Activated T-helper 2 cell treated with anti-CD3 and anti-CD28 coated beads, Interferon-gamma antibody, Interleukin-2, Interleukin-4, amounts not matched to agents 10 μg/mL and 5 μg/mL and 100 μg/mL, durations not matched to agents 14 hours and 24 hours and 36 hours (primary cell): ENCODE measurements around the gene MRPL23. TPM values are rescaled to one million over a fixed set of nuclear protein-coding genes. Genes with fewer than 3 reads are reported as not detected.

Experiments
- DNase-seq: peaks from one replicate; pipeline ENCODE4 v3.0.0; 2021; ENCODE audit warnings: low spot score
- H3K27ac Mint-ChIP-seq: one replicate; pipeline ENCODE4 v1.8.0; 2021; ENCODE audit warnings: mixed read lengths
- H3K27me3 Mint-ChIP-seq: one replicate; pipeline ENCODE4 v1.8.0; 2021; ENCODE audit warnings: low read depth, mixed read lengths
- H3K36me3 Mint-ChIP-seq: one replicate; pipeline ENCODE4 v1.8.0; 2021; ENCODE audit warnings: low read depth, mixed read lengths
- H3K4me1 Mint-ChIP-seq: one replicate; pipeline ENCODE4 v1.8.0; 2021; ENCODE audit warnings: low read depth, mixed read lengths
- H3K4me3 Mint-ChIP-seq: one replicate; pipeline ENCODE4 v1.8.0; 2021; ENCODE audit warnings: low read depth, mild to moderate bottlenecking, moderate library complexity, mixed read lengths
- H3K9me3 Mint-ChIP-seq: one replicate; pipeline ENCODE4 v1.8.0; 2021; ENCODE audit warnings: mixed read lengths
- intact Hi-C: fragments of 100-400 bp; cut with micrococcal nuclease; formaldehyde crosslinking; loops from one replicate; pipeline ENCODE4 v1.15.1; 2023
- total RNA-seq: library from RNA; stranded (reverse); gene quantifications from 2 replicates; pipeline ENCODE4 v1.2.3, GENCODE V29; 2022

Gene MRPL23
- total RNA-seq, 1 donor from 2014 or later: 72.2 TPM

- intact Hi-C loops: no loop called here
- Mint-ChIP-seq H3K27ac (no peak overlapping the region), H3K4me3 (no peak overlapping the region), H3K4me1 (peaks cover 3% of the 10 kb centered on the region), H3K9me3 (no peaks in the 10 kb centered on the region), H3K27me3 (no peaks in the 10 kb centered on the region), H3K36me3 (no peaks in the 10 kb centered on the region)
- no peak for DNase-seq
Measured at GRCh38 chr11:1924646-1925372, 22.3 kb upstream of the MRPL23 start.

- no peak overlapping the region for H3K4me3 Mint-ChIP-seq
- no peaks in the 10 kb centered on the region for H3K9me3 Mint-ChIP-seq
- H3K27ac Mint-ChIP-seq: no peak overlapping the region
- peaks cover 3% of the 10 kb centered on the region for H3K4me1 Mint-ChIP-seq
- no peak for DNase-seq
- no peaks in the 10 kb centered on the region for H3K36me3 Mint-ChIP-seq
- H3K27me3 Mint-ChIP-seq: no peaks in the 10 kb centered on the region
- intact Hi-C loops: no loop called here
Measured at GRCh38 chr11:1925373-1926155, 21.6 kb upstream of the MRPL23 start.

- DNase-seq: no peak
- H3K27ac Mint-ChIP-seq: no peak overlapping the region
- H3K4me3 Mint-ChIP-seq: no peak overlapping the region
- intact Hi-C loops: no loop called here
- no peaks in the 10 kb centered on the region for H3K9me3 Mint-ChIP-seq
- peaks cover 3% of the 10 kb centered on the region for H3K4me1 Mint-ChIP-seq
- H3K27me3 Mint-ChIP-seq: no peaks in the 10 kb centered on the region
- H3K36me3 Mint-ChIP-seq: no peaks in the 10 kb centered on the region
Measured at GRCh38 chr11:1926156-1927025, 20.7 kb upstream of the MRPL23 start.

DNA sequence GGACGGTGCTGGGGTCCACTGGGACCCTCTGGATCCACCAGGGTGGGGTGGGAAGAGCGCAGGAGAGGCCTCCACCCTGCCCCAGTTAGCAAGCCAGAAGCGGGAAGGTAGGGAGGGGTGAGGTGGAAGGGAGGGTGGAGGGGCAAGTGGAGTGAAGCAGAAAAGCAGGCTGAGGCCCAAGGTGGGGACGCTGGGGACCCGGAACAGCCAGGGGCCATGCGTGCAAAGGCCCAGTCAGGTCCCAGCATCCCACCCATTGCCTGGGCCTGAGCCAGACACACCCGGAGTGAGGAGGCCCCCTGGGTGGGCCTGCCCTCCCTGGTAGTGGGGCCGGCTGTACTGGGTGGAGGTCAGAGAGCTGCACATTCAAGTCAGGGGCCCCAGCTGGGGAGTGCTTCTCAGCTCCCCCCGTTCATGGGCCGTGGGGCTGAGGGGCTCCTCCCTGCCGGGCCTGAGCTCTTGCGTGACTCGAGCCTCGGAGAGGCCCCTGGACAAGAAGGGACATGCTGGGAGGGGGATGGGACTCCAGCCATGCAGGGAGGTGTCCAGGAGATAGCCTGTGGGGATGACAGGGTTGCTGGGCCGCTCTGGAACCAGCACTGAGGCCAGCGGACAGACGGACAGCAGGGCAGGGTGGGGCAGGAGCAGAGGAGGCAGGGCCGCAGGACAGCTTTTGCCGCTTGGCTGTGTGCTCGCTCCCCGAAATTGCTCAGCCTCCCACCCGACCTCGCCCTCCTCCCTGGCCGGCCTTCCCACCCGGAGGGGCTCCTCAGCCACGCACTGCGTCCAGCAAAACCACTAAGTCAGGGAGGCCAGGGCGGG lies 19.9 kb upstream of the MRPL23 start:
- peaks cover 3% of the 10 kb centered on the region for H3K4me1 Mint-ChIP-seq
- no peaks in the 10 kb centered on the region for H3K27me3 Mint-ChIP-seq
- no peak overlapping the region for H3K4me3 Mint-ChIP-seq
- intact Hi-C loops: no loop called here
- no peak overlapping the region for H3K27ac Mint-ChIP-seq
- H3K36me3 Mint-ChIP-seq: no peaks in the 10 kb centered on the region
- no peaks in the 10 kb centered on the region for H3K9me3 Mint-ChIP-seq
- no peak for DNase-seq

DNA sequence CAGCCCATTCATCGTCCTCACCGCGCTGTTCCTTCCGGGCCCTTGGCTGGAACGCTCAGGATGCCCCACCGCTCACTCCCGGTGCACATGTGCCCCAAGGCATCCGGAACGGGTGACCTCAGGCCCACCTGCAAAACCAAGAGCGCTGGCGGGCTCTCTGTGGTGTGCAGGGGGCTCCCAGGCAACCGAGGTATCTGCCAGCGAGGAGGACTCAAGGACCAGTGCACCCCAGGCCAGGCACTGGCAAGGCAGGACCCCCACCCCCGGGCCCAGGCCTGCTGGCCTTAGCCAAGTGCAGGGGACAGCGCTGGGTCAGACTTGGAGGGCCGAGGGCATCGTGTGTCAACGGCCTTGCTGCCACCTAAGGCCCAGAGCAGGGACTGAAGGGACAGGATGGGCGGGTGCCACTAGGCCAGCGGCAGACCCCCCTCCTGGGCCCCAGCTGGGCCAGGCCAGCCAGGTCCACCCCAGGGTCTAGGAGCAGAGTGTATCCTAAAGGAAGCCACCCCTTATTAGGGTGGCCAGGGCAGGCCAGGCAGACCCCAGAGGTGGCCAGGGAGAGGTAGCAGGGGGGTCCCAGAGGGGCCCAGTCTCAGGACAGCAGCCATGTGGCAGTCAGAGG lies 19.2 kb upstream of the MRPL23 start:
- Mint-ChIP-seq H3K9me3 (no peaks in the 10 kb centered on the region), H3K36me3 (no peaks in the 10 kb centered on the region), H3K27me3 (peaks cover 2% of the 10 kb centered on the region), H3K27ac (no peak overlapping the region), H3K4me3 (no peak overlapping the region), H3K4me1 (no peaks in the 10 kb centered on the region)
- intact Hi-C loops: no loop called here
- DNase-seq: no peak

- no peak for DNase-seq
- H3K27ac Mint-ChIP-seq: no peak overlapping the region
- H3K9me3 Mint-ChIP-seq: no peaks in the 10 kb centered on the region
- intact Hi-C loops: no loop called here
- no peaks in the 10 kb centered on the region for H3K4me1 Mint-ChIP-seq
- no peak overlapping the region for H3K4me3 Mint-ChIP-seq
- H3K27me3 Mint-ChIP-seq: peaks cover 2% of the 10 kb centered on the region
- no peaks in the 10 kb centered on the region for H3K36me3 Mint-ChIP-seq
Measured at GRCh38 chr11:1928470-1928890, 18.7 kb upstream of the MRPL23 start.

DNA sequence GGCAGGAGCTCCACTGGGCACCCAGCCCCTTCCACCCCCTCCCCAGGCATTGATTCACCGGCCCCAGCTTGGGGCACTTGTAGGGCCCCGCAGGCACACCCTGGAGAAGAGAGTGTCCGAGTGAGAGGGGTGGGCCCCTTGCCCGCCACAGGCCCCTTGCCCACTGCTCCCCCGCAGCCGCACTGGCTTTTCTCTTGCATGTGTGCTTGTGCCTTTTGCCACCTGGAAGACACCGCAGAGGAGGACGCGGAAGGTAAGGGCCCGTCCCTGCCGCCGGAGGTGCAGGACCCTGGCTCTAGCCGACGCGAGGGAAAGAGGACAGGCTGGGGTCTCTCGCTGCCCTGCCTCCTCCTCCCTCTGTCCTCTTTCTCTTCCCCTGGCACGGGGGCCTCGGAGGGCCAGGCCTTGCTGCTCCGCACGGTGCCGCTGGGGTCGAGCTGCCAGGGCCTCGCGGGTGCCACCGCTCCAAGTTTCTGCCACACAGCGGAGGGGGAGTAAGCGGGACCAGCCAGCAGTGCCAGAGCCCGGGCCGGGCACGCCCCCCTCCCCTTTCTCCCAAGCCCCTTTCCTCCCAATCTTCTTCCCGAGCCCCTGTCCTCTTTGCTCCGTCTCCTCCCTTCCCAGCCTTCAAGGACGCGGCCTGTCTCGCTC lies 18.1 kb upstream of the MRPL23 start:
- Mint-ChIP-seq H3K27me3 (peaks cover 2% of the 10 kb centered on the region), H3K4me1 (no peaks in the 10 kb centered on the region)
- no peak for DNase-seq

GRCh38 chr11:1929621-1930461 lies 17.3 kb upstream of the MRPL23 start:
- Mint-ChIP-seq H3K36me3 (no peaks in the 10 kb centered on the region), H3K27me3 (peaks cover 2% of the 10 kb centered on the region)
- intact Hi-C loops: no loop called here

More for the DNA sequence above, 18.1 kb upstream of the MRPL23 start:
- H3K36me3 Mint-ChIP-seq: no peaks in the 10 kb centered on the region
- H3K27ac Mint-ChIP-seq: no peak overlapping the region
- intact Hi-C loops: no loop called here
- H3K4me3 Mint-ChIP-seq: no peak overlapping the region
- no peaks in the 10 kb centered on the region for H3K9me3 Mint-ChIP-seq

DNA sequence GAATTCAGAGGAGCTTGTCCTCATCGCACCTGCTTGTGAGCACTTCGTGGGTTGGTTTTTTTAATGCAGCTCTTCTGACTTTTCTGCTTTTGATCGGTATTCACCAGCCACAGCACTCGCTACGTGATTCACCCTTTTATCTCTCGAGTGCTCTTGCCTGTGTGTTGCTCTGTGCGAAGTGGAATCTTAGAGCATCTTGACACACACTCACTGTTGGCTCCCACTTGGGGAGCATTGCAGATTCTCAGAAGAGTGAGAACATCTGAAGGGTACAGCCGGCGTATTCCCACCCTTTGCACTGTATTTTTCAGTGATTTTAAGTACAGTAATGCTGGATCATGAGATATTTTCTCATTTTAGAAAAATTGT lies 16.7 kb upstream of the MRPL23 start:
- Mint-ChIP-seq H3K27me3 (peaks cover 2% of the 10 kb centered on the region), H3K4me1 (no peaks in the 10 kb centered on the region), H3K36me3 (no peaks in the 10 kb centered on the region), H3K9me3 (no peaks in the 10 kb centered on the region), H3K4me3 (no peak overlapping the region), H3K27ac (no peak overlapping the region)
- no peak for DNase-seq
- intact Hi-C loops: no loop called here

More at GRCh38 chr11:1929621-1930461, 17.3 kb upstream of the MRPL23 start:
- Mint-ChIP-seq H3K9me3 (no peaks in the 10 kb centered on the region), H3K4me1 (no peaks in the 10 kb centered on the region), H3K27ac (no peak overlapping the region), H3K4me3 (no peak overlapping the region)
- no peak for DNase-seq

- H3K27ac Mint-ChIP-seq: no peak overlapping the region
- no peaks in the 10 kb centered on the region for H3K4me1 Mint-ChIP-seq
- no peak overlapping the region for H3K4me3 Mint-ChIP-seq
- intact Hi-C loops: no loop called here
- no peaks in the 10 kb centered on the region for H3K36me3 Mint-ChIP-seq
- no peak for DNase-seq
- H3K27me3 Mint-ChIP-seq: peaks cover 2% of the 10 kb centered on the region
- H3K9me3 Mint-ChIP-seq: no peaks in the 10 kb centered on the region
Measured at GRCh38 chr11:1931341-1932104, 15.6 kb upstream of the MRPL23 start.
